Globus pallidus (tissue), 1 donor: ENCODE results near the gene NR2F1-AS1.
A peak's percentile ranks its signal among the peaks of the same experiment; 100 is the strongest.

ENCODE experiments used
- DNase-seq: peaks from one replicate; pipeline ENCODE4 v3.0.0-alpha.2; 2015; ENCODE audit warnings: low spot score

NR2F1-AS1 gene

GRCh38 chr5:93580927-93581445 lies at the start of gene NR2F1-AS1:
Gene NR2F1-AS1 (minus strand): TSS chr5:93581219.
- no peak for DNase-seq

GRCh38 chr5:93626801-93627200 lies 45.8 kb upstream of the NR2F1-AS1 start:
- DNase-seq, result no peak

- DNase-seq, result no peak
Measured at GRCh38 chr5:93623153-93623552, 42.1 kb upstream of the NR2F1-AS1 start.

GRCh38 chr5:93622240-93622885 lies 41.3 kb upstream of the NR2F1-AS1 start:
- DNase-seq, result no peak

- peak; percentile 79 for DNase-seq
Measured at GRCh38 chr5:93621327-93621798, 40.3 kb upstream of the NR2F1-AS1 start.

- DNase-seq, result peak; percentile 76
Measured at GRCh38 chr5:93620487-93621326, 39.7 kb upstream of the NR2F1-AS1 start.

- DNase-seq, result no peak
Measured at GRCh38 chr5:93616538-93617174, 35.6 kb upstream of the NR2F1-AS1 start.

GRCh38 chr5:93612855-93613243 lies 31.8 kb upstream of the NR2F1-AS1 start:
- DNase-seq, result no peak

- no peak for DNase-seq
Measured at GRCh38 chr5:93611976-93612854, 31.2 kb upstream of the NR2F1-AS1 start.

- no peak for DNase-seq
Measured at GRCh38 chr5:93611273-93611975, 30.4 kb upstream of the NR2F1-AS1 start.

GRCh38 chr5:93610581-93611272 lies 29.7 kb upstream of the NR2F1-AS1 start:
- DNase-seq, result no peak

- DNase-seq, result no peak
Measured at GRCh38 chr5:93609762-93610161, 28.7 kb upstream of the NR2F1-AS1 start.

- DNase-seq, result no peak
Measured at GRCh38 chr5:93608855-93609254, 27.8 kb upstream of the NR2F1-AS1 start.

- DNase-seq, result no peak
Measured at GRCh38 chr5:93607367-93608258, 26.6 kb upstream of the NR2F1-AS1 start.

GRCh38 chr5:93606382-93606752 lies 25.3 kb upstream of the NR2F1-AS1 start:
- DNase-seq, result no peak

- no peak for DNase-seq
Measured at GRCh38 chr5:93604644-93605515, 23.9 kb upstream of the NR2F1-AS1 start.

- DNase-seq, result no peak
Measured at GRCh38 chr5:93603793-93604643, 23.0 kb upstream of the NR2F1-AS1 start.
